ENCODE data around the gene LYRM1. TPM values are rescaled to one million over a fixed set of nuclear protein-coding genes. Genes with fewer than 3 reads are reported as not detected.
"Not testable (repeated sequence)": the region's sequence is repeated elsewhere in the genome, so short reads cannot be mapped to it uniquely, and the experiment has no call there.

Gene LYRM1
- total RNA-seq, 2 experiments from 2014 or later = 13.3 to 14.0 TPM

DNA sequence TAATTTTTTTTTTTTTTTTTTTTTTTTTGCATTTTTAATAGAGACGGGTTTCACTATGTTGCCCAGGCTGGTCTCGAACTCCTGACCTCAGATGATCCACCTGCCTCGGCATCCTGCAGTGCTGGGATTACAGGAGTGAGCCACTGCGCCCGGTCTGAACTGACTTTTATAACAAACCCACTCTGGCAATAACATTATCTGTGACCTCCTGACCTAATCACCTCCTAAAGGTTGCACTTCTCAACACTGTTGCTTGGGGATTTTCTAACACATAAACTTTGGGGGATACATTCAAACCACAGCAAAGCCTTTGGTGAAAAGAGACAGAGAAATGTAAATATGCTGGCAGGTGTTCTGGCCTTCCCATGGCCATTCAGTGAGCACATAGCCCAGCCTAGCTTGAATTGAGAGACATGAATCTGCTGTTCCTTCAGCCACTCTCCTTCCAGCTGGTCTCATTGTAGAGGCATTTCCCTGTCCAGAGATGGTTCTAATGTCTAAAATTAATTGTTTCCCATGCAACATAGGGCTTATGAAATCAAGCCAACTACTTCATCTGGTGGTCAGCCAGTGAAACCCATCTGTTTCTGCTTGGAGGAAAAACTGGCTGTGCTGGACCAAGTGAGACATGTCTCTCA lies 28.3 kb downstream of the LYRM1 start:
- Mint-ChIP-seq H3K27me3 (no peaks in the 10 kb centered on the region), H3K27ac (no peak overlapping the region), H3K4me3 (no peak overlapping the region), H3K9me3 (peaks cover 2% of the 10 kb centered on the region), H3K4me1 (ENCODE audit: low read depth) (no peaks in the 10 kb centered on the region), H3K36me3 (ENCODE audit: low read depth) (peaks cover 22% of the 10 kb centered on the region)
- Histone ChIP-seq H3K4me3 (ENCODE audit: low read length) (no peak overlapping the region), H3K36me3 (ENCODE audit: insufficient read depth, low read length) (peaks cover 8% of the 10 kb centered on the region), H3K4me1 (ENCODE audit: insufficient read depth, low read length) (no peaks in the 10 kb centered on the region), H3K27ac (ENCODE audit: low read depth in 1 of 2, low read length in 2 of 2) (no peak overlapping the region), H3K27me3 (ENCODE audit: control insufficient read depth in 1 of 2, insufficient read depth in 2 of 2, low read length in 2 of 2) (no peaks in the 10 kb centered on the region), H3K9me3 (ENCODE audit: control insufficient read depth in 1 of 2, insufficient read depth in 1 of 2, low read length in 2 of 2) (no peaks in the 10 kb centered on the region)
- no peak for DNase-seq
- ChIA-PET POLR2A (no interaction called here), CTCF (no interaction called here)
- intact Hi-C loops (cut with DNase I, micrococcal nuclease) = loop anchor here in 1 of 2 experiments (10.0 kb wide), 1 partner anchor 636 kb away; no protein-coding TSS in a partner anchor
- ATAC-seq (ENCODE audit: poor library complexity) = no peak
- TF ChIP-seq, protein P1, sequence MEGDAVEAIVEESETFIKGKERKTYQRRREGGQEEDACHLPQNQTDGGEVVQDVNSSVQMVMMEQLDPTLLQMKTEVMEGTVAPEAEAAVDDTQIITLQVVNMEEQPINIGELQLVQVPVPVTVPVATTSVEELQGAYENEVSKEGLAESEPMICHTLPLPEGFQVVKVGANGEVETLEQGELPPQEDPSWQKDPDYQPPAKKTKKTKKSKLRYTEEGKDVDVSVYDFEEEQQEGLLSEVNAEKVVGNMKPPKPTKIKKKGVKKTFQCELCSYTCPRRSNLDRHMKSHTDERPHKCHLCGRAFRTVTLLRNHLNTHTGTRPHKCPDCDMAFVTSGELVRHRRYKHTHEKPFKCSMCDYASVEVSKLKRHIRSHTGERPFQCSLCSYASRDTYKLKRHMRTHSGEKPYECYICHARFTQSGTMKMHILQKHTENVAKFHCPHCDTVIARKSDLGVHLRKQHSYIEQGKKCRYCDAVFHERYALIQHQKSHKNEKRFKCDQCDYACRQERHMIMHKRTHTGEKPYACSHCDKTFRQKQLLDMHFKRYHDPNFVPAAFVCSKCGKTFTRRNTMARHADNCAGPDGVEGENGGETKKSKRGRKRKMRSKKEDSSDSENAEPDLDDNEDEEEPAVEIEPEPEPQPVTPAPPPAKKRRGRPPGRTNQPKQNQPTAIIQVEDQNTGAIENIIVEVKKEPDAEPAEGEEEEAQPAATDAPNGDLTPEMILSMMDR (IDR thresholded peaks at IDR 0.05) = no peak

DNA sequence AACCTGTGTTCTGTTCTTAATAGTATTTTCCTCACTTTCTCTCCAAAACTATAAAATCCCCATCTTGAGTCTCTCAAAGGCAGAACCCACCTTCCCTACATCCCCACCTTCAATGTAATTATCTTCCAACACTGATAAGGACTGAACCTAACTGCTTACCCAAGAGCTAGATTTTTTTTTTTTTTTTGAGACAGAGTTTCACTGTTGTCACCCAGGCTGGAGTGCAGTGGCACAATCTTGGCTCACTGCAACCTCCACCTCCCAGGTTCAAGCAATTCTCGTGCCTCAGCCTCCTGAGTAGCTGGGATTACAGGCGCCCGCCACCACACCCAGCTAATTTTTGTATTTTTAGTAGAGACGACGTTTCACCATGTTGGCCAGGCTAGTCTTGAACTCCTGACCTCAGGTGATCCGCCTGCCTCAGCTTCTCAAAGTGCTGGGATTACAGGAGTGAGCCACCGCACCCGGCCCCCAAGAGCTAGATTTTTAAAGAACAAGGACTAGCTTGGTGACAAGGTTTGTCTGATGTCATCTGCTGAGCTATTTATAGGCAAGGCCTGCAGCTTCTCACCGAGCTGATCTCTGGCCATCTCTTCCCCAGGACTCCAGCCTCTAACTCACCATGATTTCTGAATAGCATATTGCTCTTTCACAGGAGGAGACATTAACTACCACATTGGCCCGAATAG lies 29.2 kb downstream of the LYRM1 start:
- H3K4me3 ChIP-seq (ENCODE audit: low read length); H3K27ac ChIP-seq (ENCODE audit: low read depth in 1 of 2, low read length in 2 of 2); H3K4me3 Mint-ChIP-seq; H3K27me3 ChIP-seq (ENCODE audit: control insufficient read depth in 1 of 2, insufficient read depth in 2 of 2, low read length in 2 of 2); POLR2A ChIA-PET; H3K27me3 Mint-ChIP-seq; H3K4me1 ChIP-seq (ENCODE audit: insufficient read depth, low read length); H3K36me3 ChIP-seq (ENCODE audit: insufficient read depth, low read length); CTCF ChIA-PET; H3K9me3 Mint-ChIP-seq; ATAC-seq (ENCODE audit: poor library complexity); H3K9me3 ChIP-seq (ENCODE audit: control insufficient read depth in 1 of 2, insufficient read depth in 1 of 2, low read length in 2 of 2); DNase-seq; H3K27ac Mint-ChIP-seq; H3K4me1 Mint-ChIP-seq (ENCODE audit: low read depth): not testable (repeated sequence)
- intact Hi-C loops (cut with DNase I, micrococcal nuclease) = loop anchor here in 1 of 2 experiments (10.0 kb wide), 1 partner anchor 635 kb away; no protein-coding TSS in a partner anchor
- H3K36me3 Mint-ChIP-seq (ENCODE audit: low read depth) = peaks cover 15% of the 10 kb centered on the region

DNA sequence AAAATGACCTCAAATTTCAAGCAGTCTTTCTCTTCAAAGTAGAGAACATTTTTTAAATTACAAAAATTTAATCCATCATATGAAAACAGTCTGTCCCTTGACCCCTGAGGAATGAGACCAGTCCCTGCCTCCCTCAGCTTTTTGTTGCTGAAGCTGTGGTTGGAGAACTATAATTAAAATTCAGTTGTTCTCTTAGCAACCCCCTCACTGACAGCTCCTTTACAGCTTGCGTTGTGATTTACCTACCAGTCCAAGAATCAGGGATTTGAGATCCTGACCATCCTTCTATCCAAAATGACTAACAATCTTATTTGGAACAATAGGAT lies 29.8 kb downstream of the LYRM1 start:
- POLR2A ChIA-PET = interaction anchor here (1.0 kb wide), 1 partner anchor 16 kb away, joined by 3 read pairs; no protein-coding TSS in a partner anchor
- ATAC-seq (ENCODE audit: poor library complexity) = no peak
- Mint-ChIP-seq H3K36me3 (ENCODE audit: low read depth) (peaks cover 12% of the 10 kb centered on the region), H3K4me1 (ENCODE audit: low read depth) (no peaks in the 10 kb centered on the region), H3K27ac (no peak overlapping the region), H3K27me3 (no peaks in the 10 kb centered on the region), H3K9me3 (peaks cover 2% of the 10 kb centered on the region), H3K4me3 (no peak overlapping the region)
- Histone ChIP-seq H3K4me3 (ENCODE audit: low read length) (no peak overlapping the region), H3K4me1 (ENCODE audit: insufficient read depth, low read length) (no peaks in the 10 kb centered on the region), H3K27ac (ENCODE audit: low read depth in 1 of 2, low read length in 2 of 2) (no peak overlapping the region), H3K9me3 (ENCODE audit: control insufficient read depth in 1 of 2, insufficient read depth in 1 of 2, low read length in 2 of 2) (no peaks in the 10 kb centered on the region), H3K36me3 (ENCODE audit: insufficient read depth, low read length) (peaks cover 4% of the 10 kb centered on the region), H3K27me3 (ENCODE audit: control insufficient read depth in 1 of 2, insufficient read depth in 2 of 2, low read length in 2 of 2) (no peaks in the 10 kb centered on the region)
- intact Hi-C loops (cut with DNase I, micrococcal nuclease) = no loop called here
- TF ChIP-seq, protein P1 (IDR thresholded peaks at IDR 0.05) = no peak
- no peak for DNase-seq
- CTCF ChIA-PET = no interaction called here

Measured in CD4-positive, alpha-beta T cell (primary cell).